Sigmoid colon (tissue), 4 donors: ENCODE results near the gene HIBCH.
"Not testable (repeated sequence)": the region's sequence is repeated elsewhere in the genome, so short reads cannot be mapped to it uniquely, and the experiment has no call there.

Experiments used
- EP300 ChIP-seq, 4 donors: sonication (generic); formaldehyde crosslinking; IDR thresholded peaks; one replicate each; pipeline ENCODE4 v1.6.1; 2017; ENCODE audit warnings: antibody characterized with exemption in 4 of 4
- POLR2A ChIP-seq, 2 donors: fragments of 450-650 bp; IDR thresholded peaks; one replicate each; pipeline ENCODE4 v1.6.1; 2016; ENCODE audit warnings: antibody characterized with exemption in 2 of 2, mild to moderate bottlenecking in 2 of 2, moderate library complexity in 2 of 2
- TF ChIP-seq, protein P1 (sequence below), 4 experiments: fragments of 450-650 bp in 3 of 4; fragments of 200-600 bp in 1 of 4; IDR thresholded peaks; one replicate each; pipeline ENCODE4 v1.5.1; 2016 to 2019; ENCODE audit warnings: antibody characterized with exemption in 4 of 4, mild to moderate bottlenecking in 3 of 4, moderate library complexity in 2 of 4

DNA sequence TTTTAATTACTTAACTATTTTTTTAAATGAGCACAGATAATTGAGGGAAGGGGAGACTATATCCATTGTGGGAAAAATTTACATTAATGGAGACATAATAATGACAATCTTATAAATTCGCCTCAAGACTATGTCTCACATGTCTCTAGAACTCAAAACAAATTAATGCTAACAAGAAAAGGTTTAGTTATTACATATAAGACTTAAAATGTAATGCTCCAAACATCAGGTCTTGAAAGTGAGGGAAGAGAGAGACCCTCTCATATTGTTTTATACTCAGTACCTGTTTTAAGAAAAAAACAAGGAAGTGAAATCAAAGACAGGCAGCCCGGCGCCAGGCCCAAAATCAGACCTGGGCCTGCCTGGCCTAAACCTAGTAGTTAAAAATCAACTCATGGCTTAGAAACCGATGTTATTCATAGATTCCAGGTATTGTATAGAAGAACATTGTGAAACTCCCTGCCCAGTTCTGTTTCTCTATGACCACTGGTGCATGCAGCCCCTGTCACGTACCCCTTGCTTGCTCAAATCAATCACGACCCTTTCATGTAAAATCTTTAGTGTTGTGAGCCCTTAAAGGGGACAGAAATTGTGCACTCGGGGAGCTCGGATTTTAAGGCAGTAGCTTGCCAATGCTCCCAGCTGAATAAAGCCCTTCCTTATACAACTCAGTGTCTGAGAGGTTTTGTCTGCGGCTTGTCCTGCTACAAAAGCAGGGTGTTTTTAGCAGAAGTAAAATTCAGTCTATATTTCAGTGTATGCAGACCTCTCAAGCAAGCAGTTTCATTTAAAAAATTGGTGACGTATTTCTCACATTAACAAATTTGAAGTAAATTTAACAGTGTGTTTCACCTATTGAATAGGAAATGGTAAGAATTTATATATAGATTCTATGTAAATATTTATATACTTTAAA, 161.8 kb downstream of the HIBCH start:
- not testable (repeated sequence) for TF ChIP-seq POLR2A, EP300 (IDR thresholded peaks at IDR 0.05)
- TF ChIP-seq, protein P1, sequence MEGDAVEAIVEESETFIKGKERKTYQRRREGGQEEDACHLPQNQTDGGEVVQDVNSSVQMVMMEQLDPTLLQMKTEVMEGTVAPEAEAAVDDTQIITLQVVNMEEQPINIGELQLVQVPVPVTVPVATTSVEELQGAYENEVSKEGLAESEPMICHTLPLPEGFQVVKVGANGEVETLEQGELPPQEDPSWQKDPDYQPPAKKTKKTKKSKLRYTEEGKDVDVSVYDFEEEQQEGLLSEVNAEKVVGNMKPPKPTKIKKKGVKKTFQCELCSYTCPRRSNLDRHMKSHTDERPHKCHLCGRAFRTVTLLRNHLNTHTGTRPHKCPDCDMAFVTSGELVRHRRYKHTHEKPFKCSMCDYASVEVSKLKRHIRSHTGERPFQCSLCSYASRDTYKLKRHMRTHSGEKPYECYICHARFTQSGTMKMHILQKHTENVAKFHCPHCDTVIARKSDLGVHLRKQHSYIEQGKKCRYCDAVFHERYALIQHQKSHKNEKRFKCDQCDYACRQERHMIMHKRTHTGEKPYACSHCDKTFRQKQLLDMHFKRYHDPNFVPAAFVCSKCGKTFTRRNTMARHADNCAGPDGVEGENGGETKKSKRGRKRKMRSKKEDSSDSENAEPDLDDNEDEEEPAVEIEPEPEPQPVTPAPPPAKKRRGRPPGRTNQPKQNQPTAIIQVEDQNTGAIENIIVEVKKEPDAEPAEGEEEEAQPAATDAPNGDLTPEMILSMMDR (IDR thresholded peaks at IDR 0.05) = not testable (repeated sequence)
